IPS-18a (cell line): ENCODE data around the gene SPANXA1.
"Not testable (repeated sequence)": the region's sequence is repeated elsewhere in the genome, so short reads cannot be mapped to it uniquely, and the experiment has no call there.

Experiments used
- H3K27ac ChIP-seq: one replicate; pipeline ENCODE4 v1.5.1; 2013; ENCODE audit warnings: low read length
- H3K27me3 ChIP-seq: one replicate; pipeline ENCODE4 v1.6.1; 2013; ENCODE audit warnings: mild to moderate bottlenecking, low read length; ENCODE audit not compliant: control insufficient read depth, insufficient read depth
- H3K36me3 ChIP-seq: one replicate; pipeline ENCODE4 v1.6.1; 2013; ENCODE audit warnings: low read depth, low read length; ENCODE audit not compliant: control insufficient read depth
- H3K4me1 ChIP-seq: one replicate; pipeline ENCODE4 v1.6.1; 2013; ENCODE audit warnings: low read depth, low read length; ENCODE audit not compliant: control insufficient read depth
- H3K4me3 ChIP-seq: one replicate; pipeline ENCODE4 v1.5.1; 2013; ENCODE audit warnings: low read length
- H3K9ac ChIP-seq: one replicate; pipeline ENCODE4 v1.6.1; 2013; ENCODE audit warnings: mild to moderate bottlenecking, low read length, moderate library complexity
- H3K9me3 ChIP-seq: one replicate; pipeline ENCODE4 v1.6.1; 2013; ENCODE audit warnings: low read depth, low read length; ENCODE audit not compliant: control insufficient read depth

SPANXA1 gene

GRCh38 chrX:141584638-141585037, at the start of gene SPANXA1:
Gene SPANXA1, minus strand, starts transcription at chrX:141584738. Its CDS starts 60 bp downstream, at chrX:141584678.
- H3K27me3 ChIP-seq, H3K27ac ChIP-seq, H3K9ac ChIP-seq, H3K9me3 ChIP-seq, H3K4me1 ChIP-seq, H3K4me3 ChIP-seq, H3K36me3 ChIP-seq: not testable (repeated sequence)

- no peak overlapping the region for H3K27ac ChIP-seq
- no peaks in the 10 kb centered on the region for H3K4me1 ChIP-seq
- no peaks in the 10 kb centered on the region for H3K27me3 ChIP-seq
- no peak overlapping the region for H3K9ac ChIP-seq
- H3K4me3 ChIP-seq: no peak overlapping the region
- H3K36me3 ChIP-seq: no peaks in the 10 kb centered on the region
- peaks cover 21% of the 10 kb centered on the region for H3K9me3 ChIP-seq
Measured at GRCh38 chrX:141632124-141632523, 47.6 kb upstream of the SPANXA1 start.

- Histone ChIP-seq H3K4me1 (no peaks in the 10 kb centered on the region), H3K27me3 (no peaks in the 10 kb centered on the region), H3K9ac (no peak overlapping the region), H3K36me3 (no peaks in the 10 kb centered on the region), H3K27ac (no peak overlapping the region), H3K9me3 (peaks cover 20% of the 10 kb centered on the region), H3K4me3 (no peak overlapping the region)
Measured at GRCh38 chrX:141619336-141619735, 34.8 kb upstream of the SPANXA1 start.

- H3K36me3 ChIP-seq: no peaks in the 10 kb centered on the region
- no peak overlapping the region for H3K4me3 ChIP-seq
- H3K9me3 ChIP-seq: peaks cover 12% of the 10 kb centered on the region
- no peaks in the 10 kb centered on the region for H3K4me1 ChIP-seq
- H3K27me3 ChIP-seq: no peaks in the 10 kb centered on the region
- H3K9ac ChIP-seq: no peak overlapping the region
- no peak overlapping the region for H3K27ac ChIP-seq
Measured at GRCh38 chrX:141609111-141609510, 24.6 kb upstream of the SPANXA1 start.

GRCh38 chrX:141589408-141589807, 4.9 kb upstream of the SPANXA1 start, which contains the start of gene SPANXA2:
Gene SPANXA2, plus strand, starts transcription at chrX:141589708. Its CDS starts 60 bp downstream, at chrX:141589768.
- not testable (repeated sequence) for H3K4me1 ChIP-seq, H3K4me3 ChIP-seq

GRCh38 chrX:141542551-141542950, 42.0 kb downstream of the SPANXA1 start:
- not testable (repeated sequence) for H3K4me1 ChIP-seq, H3K9me3 ChIP-seq, H3K27me3 ChIP-seq, H3K27ac ChIP-seq, H3K4me3 ChIP-seq, H3K9ac ChIP-seq, H3K36me3 ChIP-seq

More at GRCh38 chrX:141589408-141589807, 4.9 kb upstream of the SPANXA1 start, which contains the start of gene SPANXA2:
- not testable (repeated sequence) for H3K9ac ChIP-seq, H3K27ac ChIP-seq, H3K36me3 ChIP-seq, H3K9me3 ChIP-seq, H3K27me3 ChIP-seq
